ENCODE measurements around the gene PMS1.

GRCh38 chr2:189798312-189799029 lies 14.2 kb downstream of the PMS1 start:
- TF ChIP-seq, protein P1, sequence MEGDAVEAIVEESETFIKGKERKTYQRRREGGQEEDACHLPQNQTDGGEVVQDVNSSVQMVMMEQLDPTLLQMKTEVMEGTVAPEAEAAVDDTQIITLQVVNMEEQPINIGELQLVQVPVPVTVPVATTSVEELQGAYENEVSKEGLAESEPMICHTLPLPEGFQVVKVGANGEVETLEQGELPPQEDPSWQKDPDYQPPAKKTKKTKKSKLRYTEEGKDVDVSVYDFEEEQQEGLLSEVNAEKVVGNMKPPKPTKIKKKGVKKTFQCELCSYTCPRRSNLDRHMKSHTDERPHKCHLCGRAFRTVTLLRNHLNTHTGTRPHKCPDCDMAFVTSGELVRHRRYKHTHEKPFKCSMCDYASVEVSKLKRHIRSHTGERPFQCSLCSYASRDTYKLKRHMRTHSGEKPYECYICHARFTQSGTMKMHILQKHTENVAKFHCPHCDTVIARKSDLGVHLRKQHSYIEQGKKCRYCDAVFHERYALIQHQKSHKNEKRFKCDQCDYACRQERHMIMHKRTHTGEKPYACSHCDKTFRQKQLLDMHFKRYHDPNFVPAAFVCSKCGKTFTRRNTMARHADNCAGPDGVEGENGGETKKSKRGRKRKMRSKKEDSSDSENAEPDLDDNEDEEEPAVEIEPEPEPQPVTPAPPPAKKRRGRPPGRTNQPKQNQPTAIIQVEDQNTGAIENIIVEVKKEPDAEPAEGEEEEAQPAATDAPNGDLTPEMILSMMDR (conservative IDR thresholded peaks at IDR 0.05; ENCODE audit: low read depth, low read length), result peak; percentile 68
- TF ChIP-seq EZH2 (IDR thresholded peaks at IDR 0.05; ENCODE audit: borderline replicate concordance, low read depth, low read length, poor library complexity, severe bottlenecking), result no peak

Data from A673 (cell line).